SH-SY5Y (cell line): Measurements from ENCODE around the gene CC2D2B.

Experiments
- GATA2 ChIP-seq: IDR thresholded peaks from 2 replicates; pipeline ENCODE4 v1.6.1; 2011; ENCODE audit warnings: mild to moderate bottlenecking, low read depth, low read length
- GATA3 ChIP-seq: IDR thresholded peaks from 2 replicates; pipeline ENCODE4 v1.6.1; 2011; ENCODE audit warnings: low read depth, mild to moderate bottlenecking, low read length, moderate library complexity

- TF ChIP-seq GATA2 (no peak), GATA3 (no peak)
Observed at GRCh38 chr10:95864906-95865813, 42.6 kb upstream of the CC2D2B start.
